SK-N-SH (cell line): ENCODE data around the gene SLC18A2. TPM values are rescaled to one million over a fixed set of nuclear protein-coding genes. Genes with fewer than 3 reads are reported as not detected.

Experiments
- CTCF ChIA-PET: fragments of 300-600, 350-600 bp; formaldehyde crosslinking; extraction: SDS; loops from one replicate; lab custom pipeline; 2021; lab: Yijun Ruan, JAX
- POLR2A ChIA-PET: fragments of 350-600 bp; sonication (Branson Sonifier 250); formaldehyde crosslinking; extraction: SDS; loops from one replicate; lab custom pipeline; 2020; ENCODE audit warnings: antibody characterized with exemption, inconsistent platforms; lab: Yijun Ruan, JAX
- DNase-seq: peaks from one replicate; pipeline ENCODE4 v3.0.0; 2012
- H2AFZ ChIP-seq: fragments of 200-600 bp; sonication (generic); 2 replicates; pipeline ENCODE4 v1.8.1; 2016; ENCODE audit warnings: antibody characterized with exemption, mild to moderate bottlenecking, low read depth
- H3F3A ChIP-seq: fragments of 200-600 bp; sonication (generic); replicated peaks from 2 replicates; pipeline ENCODE3; 2016; ENCODE audit warnings: antibody characterized with exemption, mild to moderate bottlenecking; ENCODE audit not compliant: insufficient read depth
- H3K27ac ChIP-seq, 2 experiments: fragments of 200-500 bp in 1 of 2; fragments of 200-600 bp in 1 of 2; sonication (Bioruptor generic) in 1 of 2; sonication (generic), shearing (Covaris generic) in 1 of 2; 2 replicates each; pipeline versions ENCODE4 v1.5.1 to v1.6.1; 2014 to 2016; ENCODE audit warnings: low read depth in 2 of 2, inconsistent platforms in 1 of 2, low read length in 1 of 2, mild to moderate bottlenecking in 1 of 2, mixed read lengths in 1 of 2
- H3K27me3 ChIP-seq: fragments of 200-600 bp; sonication (generic), shearing (Covaris generic); 2 replicates; pipeline ENCODE4 v1.6.1; 2016; ENCODE audit warnings: mixed run types; ENCODE audit not compliant: insufficient read depth
- H3K36me3 ChIP-seq, 2 experiments: fragments of 200-500 bp in 1 of 2; fragments of 200-600 bp in 1 of 2; sonication (Bioruptor generic) in 1 of 2; sonication (generic) in 1 of 2; replicated peaks in 1 of 2; 2 replicates each; pipeline versions ENCODE3 to v1.5.1; 2014 to 2016; ENCODE audit warnings: low read length in 1 of 2, mild to moderate bottlenecking in 1 of 2; ENCODE audit not compliant: insufficient read depth in 2 of 2, control insufficient read depth in 1 of 2
- H3K4me1 ChIP-seq, 2 experiments: fragments of 200-500 bp in 1 of 2; fragments of 200-600 bp in 1 of 2; sonication (Bioruptor generic) in 1 of 2; sonication (generic), shearing (Covaris generic) in 1 of 2; 2 replicates each; pipeline versions ENCODE4 v1.5.1 to v1.6.1; 2014 to 2016; ENCODE audit warnings: low read depth in 1 of 2, low read length in 1 of 2, mixed run types in 1 of 2; ENCODE audit not compliant: insufficient read depth in 2 of 2, control insufficient read depth in 1 of 2
- H3K4me2 ChIP-seq: fragments of 200-600 bp; sonication (generic), shearing (Covaris generic); 2 replicates; pipeline ENCODE4 v1.6.1; 2017; ENCODE audit warnings: mixed run types
- H3K4me3 ChIP-seq, 2 experiments: fragments of 200-500 bp in 1 of 2; fragments of 200-600 bp in 1 of 2; sonication (Bioruptor generic) in 1 of 2; sonication (generic), shearing (Covaris generic) in 1 of 2; 2 replicates each; pipeline versions ENCODE4 v1.5.1 to v1.8.1; 2014 to 2016; ENCODE audit warnings: low read depth in 2 of 2, inconsistent platforms in 1 of 2, low read length in 1 of 2, mild to moderate bottlenecking in 1 of 2, mixed read lengths in 1 of 2, moderate library complexity in 1 of 2
- H3K79me2 ChIP-seq: fragments of 200-600 bp; sonication (generic); 2 replicates; pipeline ENCODE4 v1.8.1; 2017; ENCODE audit warnings: mild to moderate bottlenecking; ENCODE audit not compliant: insufficient read depth
- H3K9ac ChIP-seq: fragments of 200-600 bp; sonication (generic); 2 replicates; pipeline ENCODE4 v1.6.1; 2017; ENCODE audit warnings: mixed run types
- H3K9me2 ChIP-seq: fragments of 200-600 bp; sonication (generic); 2 replicates; pipeline ENCODE4 v1.6.1; 2017; ENCODE audit warnings: mixed run types
- H3K9me3 ChIP-seq: fragments of 200-600 bp; sonication (generic); 2 replicates; pipeline ENCODE4 v1.6.1; 2017; ENCODE audit warnings: mixed run types, mild to moderate bottlenecking, moderate library complexity
- H4K20me1 ChIP-seq: fragments of 200-600 bp; sonication (generic); 2 replicates; pipeline ENCODE4 v1.6.1; 2017; ENCODE audit warnings: mild to moderate bottlenecking, mixed run types; ENCODE audit not compliant: insufficient read depth
- CHD2 ChIP-seq: fragments of 150-350 bp; IDR thresholded peaks from 2 replicates; pipeline ENCODE4 v1.6.1; 2018; ENCODE audit warnings: low read length; ENCODE audit not compliant: partially characterized antibody
- EZH2phosphoT487 ChIP-seq: fragments of 200-600 bp; sonication (generic); IDR thresholded peaks from 2 replicates; pipeline ENCODE4 v1.6.1; 2017; ENCODE audit warnings: low read depth, mixed run types, mild to moderate bottlenecking, antibody characterized with exemption, moderate library complexity, borderline replicate concordance
- FOXM1 ChIP-seq: IDR thresholded peaks from 2 replicates; pipeline ENCODE4 v1.4.0; 2012; ENCODE audit warnings: low read depth, mild to moderate bottlenecking
- GABPA ChIP-seq: IDR thresholded peaks from 2 replicates; pipeline ENCODE4 v1.4.0; 2012; ENCODE audit warnings: low read depth, mild to moderate bottlenecking
- IRF3 ChIP-seq: fragments of 150-350 bp; IDR thresholded peaks from 2 replicates; pipeline ENCODE4 v1.6.1; 2016; ENCODE audit warnings: mild to moderate bottlenecking, low read depth, low read length
- MEF2A ChIP-seq: IDR thresholded peaks from 2 replicates; pipeline ENCODE4 v1.4.0; 2012; ENCODE audit warnings: low read depth, borderline replicate concordance
- POLR2AphosphoS5 ChIP-seq: IDR thresholded peaks from 2 replicates; pipeline ENCODE4 v1.6.1; 2012; ENCODE audit warnings: low read depth, low read length
- RAD21 ChIP-seq: IDR thresholded peaks from 2 replicates; pipeline ENCODE4 v1.6.1; 2012; ENCODE audit warnings: mild to moderate bottlenecking, low read length
- RFX5 ChIP-seq: IDR thresholded peaks from 2 replicates; pipeline ENCODE4 v1.6.1; 2012; ENCODE audit warnings: mild to moderate bottlenecking, improper control_type of control experiment, low read length
- SIN3A ChIP-seq: IDR thresholded peaks from 2 replicates; pipeline ENCODE4 v1.6.1; 2012; ENCODE audit warnings: low read depth, mild to moderate bottlenecking, low read length, moderate library complexity, borderline replicate concordance
- TAF1 ChIP-seq: IDR thresholded peaks from 2 replicates; pipeline ENCODE4 v1.6.1; 2012; ENCODE audit warnings: low read depth, mild to moderate bottlenecking, low read length, moderate library complexity, borderline replicate concordance
- USF2 ChIP-seq: fragments of 150-350 bp; IDR thresholded peaks from 2 replicates; pipeline ENCODE4 v1.6.1; 2017; ENCODE audit warnings: antibody characterized with exemption, low read length, low read depth, borderline replicate concordance
- YY1 ChIP-seq: IDR thresholded peaks from 2 replicates; pipeline ENCODE4 v1.4.0; 2012; ENCODE audit warnings: low read depth, mild to moderate bottlenecking
- WGBS: methylation state at CpG from one replicate; pipeline ENCODE4 v1.1.6; 2017; ENCODE audit warnings: low lambda C conversion rate; 5-methylcytosine and 5-hydroxymethylcytosine counted together
- polyA plus RNA-seq, 3 experiments: library from polyadenylated mRNA; depleted of rRNA; stranded (reverse); fragments of >200 nt; gene quantifications; 2 replicates each; pipeline ENCODE4 v1.2.3, GENCODE V29; 2012
- TF ChIP-seq, protein P1 (sequence below): IDR thresholded peaks from 2 replicates; pipeline ENCODE4; 2012
- TF ChIP-seq, protein P2 (sequence below): IDR thresholded peaks from 2 replicates; pipeline ENCODE4 v1.4.0; 2012; ENCODE audit warnings: low read depth, borderline replicate concordance
- TF ChIP-seq, protein P3 (sequence below): fragments of 200-600 bp; sonication (generic); IDR thresholded peaks from 2 replicates; pipeline ENCODE4 v1.6.1; 2017; ENCODE audit warnings: antibody characterized with exemption, mild to moderate bottlenecking, moderate library complexity

Gene SLC18A2
- polyA plus RNA-seq, 1 of the 3 experiments (the other 2 are of a cell fraction) = not detected

- Histone ChIP-seq H3K9ac (no peak overlapping the region), H3K9me2 (no peaks in the 10 kb centered on the region), H3K4me3 (no peak overlapping the region), H3K9me3 (no peaks in the 10 kb centered on the region), H3K27me3 (no peaks in the 10 kb centered on the region), H3K27ac (no peak overlapping the region), H3K79me2 (no peaks in the 10 kb centered on the region), H3K4me2 (no peak overlapping the region), H4K20me1 (no peaks in the 10 kb centered on the region), H3K36me3 (no peaks in the 10 kb centered on the region), H3F3A (no peaks in the 10 kb centered on the region), H3K4me1 (peaks cover 0 to 11% of the 10 kb centered on the region in 2 experiments; a peak in 1 of 4 replicates), H2AFZ (no peak overlapping the region)
- 72% methylated on average over 3 of the region's 3 CpGs for WGBS
- POLR2A ChIA-PET = no interaction called here
- CTCF ChIA-PET = no interaction called here
- DNase-seq = no peak
- TF ChIP-seq RAD21 (no peak), YY1 (no peak), FOXM1 (no peak), IRF3 (no peak)
- TF ChIP-seq, protein P1, sequence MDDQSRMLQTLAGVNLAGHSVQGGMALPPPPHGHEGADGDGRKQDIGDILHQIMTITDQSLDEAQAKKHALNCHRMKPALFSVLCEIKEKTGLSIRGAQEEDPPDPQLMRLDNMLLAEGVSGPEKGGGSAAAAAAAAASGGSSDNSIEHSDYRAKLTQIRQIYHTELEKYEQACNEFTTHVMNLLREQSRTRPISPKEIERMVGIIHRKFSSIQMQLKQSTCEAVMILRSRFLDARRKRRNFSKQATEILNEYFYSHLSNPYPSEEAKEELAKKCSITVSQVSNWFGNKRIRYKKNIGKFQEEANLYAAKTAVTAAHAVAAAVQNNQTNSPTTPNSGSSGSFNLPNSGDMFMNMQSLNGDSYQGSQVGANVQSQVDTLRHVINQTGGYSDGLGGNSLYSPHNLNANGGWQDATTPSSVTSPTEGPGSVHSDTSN = no peak
Measured at GRCh38 chr10:117271427-117271826, 30.5 kb downstream of the SLC18A2 start.

GRCh38 chr10:117272195-117273076 is 31.5 kb downstream of the SLC18A2 start:
- CTCF ChIA-PET = interaction anchor here (0.6 to 1.0 kb wide), 3 partner anchors 10 to 56 kb away, joined by 3 to 4 read pairs (median 3); no protein-coding TSS in a partner anchor
- POLR2A ChIA-PET = no interaction called here

More at GRCh38 chr10:117272195-117273076, 31.5 kb downstream of the SLC18A2 start:
- H3K79me2 ChIP-seq = no peaks in the 10 kb centered on the region
- H4K20me1 ChIP-seq = no peaks in the 10 kb centered on the region
- H2AFZ ChIP-seq = no peak overlapping the region
- H3K27ac ChIP-seq = peak overlapping the region in 1 of 2 experiments; percentile 34; a peak in 1 of 4 replicates
- H3K9me2 ChIP-seq = no peaks in the 10 kb centered on the region
- no peaks in the 10 kb centered on the region for H3K27me3 ChIP-seq
- TF ChIP-seq MEF2A (no peak), EZH2phosphoT487 (no peak), POLR2AphosphoS5 (no peak), USF2 (no peak), YY1 (no peak), TAF1 (no peak), RFX5 (no peak), CHD2 (no peak), SIN3A (no peak), GABPA (no peak)
- TF ChIP-seq, protein P2, sequence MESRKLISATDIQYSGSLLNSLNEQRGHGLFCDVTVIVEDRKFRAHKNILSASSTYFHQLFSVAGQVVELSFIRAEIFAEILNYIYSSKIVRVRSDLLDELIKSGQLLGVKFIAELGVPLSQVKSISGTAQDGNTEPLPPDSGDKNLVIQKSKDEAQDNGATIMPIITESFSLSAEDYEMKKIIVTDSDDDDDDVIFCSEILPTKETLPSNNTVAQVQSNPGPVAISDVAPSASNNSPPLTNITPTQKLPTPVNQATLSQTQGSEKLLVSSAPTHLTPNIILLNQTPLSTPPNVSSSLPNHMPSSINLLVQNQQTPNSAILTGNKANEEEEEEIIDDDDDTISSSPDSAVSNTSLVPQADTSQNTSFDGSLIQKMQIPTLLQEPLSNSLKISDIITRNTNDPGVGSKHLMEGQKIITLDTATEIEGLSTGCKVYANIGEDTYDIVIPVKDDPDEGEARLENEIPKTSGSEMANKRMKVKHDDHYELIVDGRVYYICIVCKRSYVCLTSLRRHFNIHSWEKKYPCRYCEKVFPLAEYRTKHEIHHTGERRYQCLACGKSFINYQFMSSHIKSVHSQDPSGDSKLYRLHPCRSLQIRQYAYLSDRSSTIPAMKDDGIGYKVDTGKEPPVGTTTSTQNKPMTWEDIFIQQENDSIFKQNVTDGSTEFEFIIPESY = no peak
- TF ChIP-seq, protein P3, sequence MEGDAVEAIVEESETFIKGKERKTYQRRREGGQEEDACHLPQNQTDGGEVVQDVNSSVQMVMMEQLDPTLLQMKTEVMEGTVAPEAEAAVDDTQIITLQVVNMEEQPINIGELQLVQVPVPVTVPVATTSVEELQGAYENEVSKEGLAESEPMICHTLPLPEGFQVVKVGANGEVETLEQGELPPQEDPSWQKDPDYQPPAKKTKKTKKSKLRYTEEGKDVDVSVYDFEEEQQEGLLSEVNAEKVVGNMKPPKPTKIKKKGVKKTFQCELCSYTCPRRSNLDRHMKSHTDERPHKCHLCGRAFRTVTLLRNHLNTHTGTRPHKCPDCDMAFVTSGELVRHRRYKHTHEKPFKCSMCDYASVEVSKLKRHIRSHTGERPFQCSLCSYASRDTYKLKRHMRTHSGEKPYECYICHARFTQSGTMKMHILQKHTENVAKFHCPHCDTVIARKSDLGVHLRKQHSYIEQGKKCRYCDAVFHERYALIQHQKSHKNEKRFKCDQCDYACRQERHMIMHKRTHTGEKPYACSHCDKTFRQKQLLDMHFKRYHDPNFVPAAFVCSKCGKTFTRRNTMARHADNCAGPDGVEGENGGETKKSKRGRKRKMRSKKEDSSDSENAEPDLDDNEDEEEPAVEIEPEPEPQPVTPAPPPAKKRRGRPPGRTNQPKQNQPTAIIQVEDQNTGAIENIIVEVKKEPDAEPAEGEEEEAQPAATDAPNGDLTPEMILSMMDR = no peak
- peaks cover 0 to 11% of the 10 kb centered on the region in 2 experiments; a peak in 1 of 4 replicates for H3K4me1 ChIP-seq
- H3K4me2 ChIP-seq = no peak overlapping the region
- WGBS = 86% methylated on average over 12 of the region's 13 CpGs
- no peak overlapping the region for H3K4me3 ChIP-seq
- H3K36me3 ChIP-seq = peaks cover 0 to 2% of the 10 kb centered on the region in 2 experiments
- DNase-seq = peak; percentile 36
- no peaks in the 10 kb centered on the region for H3K9me3 ChIP-seq
- no peaks in the 10 kb centered on the region for H3F3A ChIP-seq
- no peak overlapping the region for H3K9ac ChIP-seq
